ENCODE measurements around the gene ZFP91.

DNA sequence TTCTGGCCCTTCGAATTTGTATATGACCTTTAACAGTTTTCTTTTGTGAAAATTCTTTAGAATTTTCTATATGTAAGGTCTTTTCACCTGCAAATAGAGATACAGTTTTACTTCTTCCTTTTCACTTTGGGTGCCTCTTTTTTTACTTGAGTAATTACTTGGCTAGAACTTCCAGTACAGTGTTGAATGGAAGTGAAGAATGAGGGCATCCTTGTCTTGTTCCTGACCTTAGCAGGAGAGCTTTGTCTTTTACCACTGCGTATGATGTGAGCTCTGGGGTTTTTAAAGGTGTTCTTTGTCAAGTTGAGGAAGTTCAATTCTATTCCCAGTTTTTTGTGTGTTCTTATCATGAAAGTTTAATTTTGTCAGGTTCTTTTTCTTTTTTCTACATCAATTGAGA lies 21.6 kb downstream of the ZFP91 start:
- no peak for TF ChIP-seq REST (IDR thresholded peaks at IDR 0.05)
- TF ChIP-seq RFX5 (IDR thresholded peaks at IDR 0.05): no peak
- no peak for TF ChIP-seq POLR2A (IDR thresholded peaks at IDR 0.05; ENCODE audit: low read length)
- no peak for TF ChIP-seq CBX2 (IDR thresholded peaks at IDR 0.05; ENCODE audit: borderline replicate concordance, low read depth)
- TF ChIP-seq, protein P1, sequence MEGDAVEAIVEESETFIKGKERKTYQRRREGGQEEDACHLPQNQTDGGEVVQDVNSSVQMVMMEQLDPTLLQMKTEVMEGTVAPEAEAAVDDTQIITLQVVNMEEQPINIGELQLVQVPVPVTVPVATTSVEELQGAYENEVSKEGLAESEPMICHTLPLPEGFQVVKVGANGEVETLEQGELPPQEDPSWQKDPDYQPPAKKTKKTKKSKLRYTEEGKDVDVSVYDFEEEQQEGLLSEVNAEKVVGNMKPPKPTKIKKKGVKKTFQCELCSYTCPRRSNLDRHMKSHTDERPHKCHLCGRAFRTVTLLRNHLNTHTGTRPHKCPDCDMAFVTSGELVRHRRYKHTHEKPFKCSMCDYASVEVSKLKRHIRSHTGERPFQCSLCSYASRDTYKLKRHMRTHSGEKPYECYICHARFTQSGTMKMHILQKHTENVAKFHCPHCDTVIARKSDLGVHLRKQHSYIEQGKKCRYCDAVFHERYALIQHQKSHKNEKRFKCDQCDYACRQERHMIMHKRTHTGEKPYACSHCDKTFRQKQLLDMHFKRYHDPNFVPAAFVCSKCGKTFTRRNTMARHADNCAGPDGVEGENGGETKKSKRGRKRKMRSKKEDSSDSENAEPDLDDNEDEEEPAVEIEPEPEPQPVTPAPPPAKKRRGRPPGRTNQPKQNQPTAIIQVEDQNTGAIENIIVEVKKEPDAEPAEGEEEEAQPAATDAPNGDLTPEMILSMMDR (IDR thresholded peaks at IDR 0.05): no peak
- TF ChIP-seq JUN (IDR thresholded peaks at IDR 0.05): no peak
- no peak for TF ChIP-seq USF2 (IDR thresholded peaks at IDR 0.05)
- TF ChIP-seq HDAC2 (IDR thresholded peaks at IDR 0.05): no peak
- TF ChIP-seq BHLHE40 (IDR thresholded peaks at IDR 0.05; ENCODE audit: low read depth, low read length): no peak
- TF ChIP-seq RCOR1 (IDR thresholded peaks at IDR 0.05; ENCODE audit: low read depth, low read length): no peak
- TF ChIP-seq JUNB (IDR thresholded peaks at IDR 0.05): no peak
- TF ChIP-seq PBX3 (IDR thresholded peaks at IDR 0.05): no peak
